Vagina (tissue), 2 donors: Measurements from ENCODE around the gene CT45A8.
"Not testable (repeated sequence)": the region's sequence is repeated elsewhere in the genome, so short reads cannot be mapped to it uniquely, and the experiment has no call there.

Experiments used
- CTCF ChIP-seq, 3 experiments: fragments of 450-650 bp in 2 of 3; fragments of 200-600 bp in 1 of 3; sonication (generic) in 1 of 3; IDR thresholded peaks; one replicate each; pipeline ENCODE4 v1.5.1; 2017 to 2019; ENCODE audit warnings: antibody characterized with exemption in 3 of 3, mild to moderate bottlenecking in 2 of 3, moderate library complexity in 2 of 3
- POLR2A ChIP-seq, 2 donors: fragments of 450-650 bp; IDR thresholded peaks; one replicate each; pipeline ENCODE4 v1.6.1; 2017; ENCODE audit warnings: antibody characterized with exemption in 2 of 2, mild to moderate bottlenecking in 2 of 2, moderate library complexity in 2 of 2
- POLR2AphosphoS5 ChIP-seq, 2 donors: sonication (generic); formaldehyde crosslinking; IDR thresholded peaks; one replicate each; pipeline ENCODE4 v1.9.0; 2017; ENCODE audit warnings: antibody characterized with exemption in 2 of 2, mild to moderate bottlenecking in 2 of 2, low read depth in 1 of 2; ENCODE audit not compliant: insufficient read depth in 1 of 2

- TF ChIP-seq CTCF (IDR thresholded peaks at IDR 0.05); POLR2A (IDR thresholded peaks at IDR 0.05); POLR2AphosphoS5 (IDR thresholded peaks at IDR 0.05; ENCODE audit: insufficient read depth in 1 of 2, low read depth in 1 of 2): not testable (repeated sequence)
Observed at GRCh38 chrX:135888976-135889375, 34.6 kb upstream of the CT45A8 start.
